ENCODE data around the gene DNAH10. TPM values are rescaled to one million over a fixed set of nuclear protein-coding genes. Genes with fewer than 3 reads are reported as not detected.
A peak's percentile ranks its signal among the peaks of the same experiment; 100 is the strongest.

DNAH10 gene
- total RNA-seq, 1 donor from 2014 or later: 10.1 TPM

DNA sequence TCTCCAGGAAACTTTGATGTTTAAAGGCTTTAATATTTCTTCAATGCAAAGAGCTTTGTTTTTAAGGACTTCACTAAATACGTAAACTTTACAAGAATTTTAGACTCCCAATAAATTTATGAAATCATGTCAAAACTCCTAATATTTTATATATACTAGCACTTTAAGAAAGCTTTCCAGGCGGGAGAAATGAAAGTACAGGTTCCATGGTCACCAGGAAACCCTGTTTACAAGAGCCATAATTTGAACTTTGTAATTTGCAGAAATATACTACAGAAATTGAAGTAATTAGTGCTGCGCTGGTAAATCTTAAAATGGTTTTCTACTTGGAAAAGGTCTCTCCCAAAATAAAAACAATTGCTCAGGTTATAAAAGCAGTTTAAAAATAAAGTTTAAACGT is 201.7 kb downstream of the DNAH10 start:
- no peaks in the 10 kb centered on the region for H3K27me3 ChIP-seq (ENCODE audit: low read depth)
- no peak overlapping the region for H3K4me3 ChIP-seq
- intact Hi-C loops (cut with DNase I): no loop called here
- no peak for ATAC-seq
- H3K4me1 ChIP-seq: no peaks in the 10 kb centered on the region
- no peaks in the 10 kb centered on the region for H3K9me3 ChIP-seq
- no peak for DNase-seq
- no peak overlapping the region for H3K27ac ChIP-seq
- TF ChIP-seq, protein P1, sequence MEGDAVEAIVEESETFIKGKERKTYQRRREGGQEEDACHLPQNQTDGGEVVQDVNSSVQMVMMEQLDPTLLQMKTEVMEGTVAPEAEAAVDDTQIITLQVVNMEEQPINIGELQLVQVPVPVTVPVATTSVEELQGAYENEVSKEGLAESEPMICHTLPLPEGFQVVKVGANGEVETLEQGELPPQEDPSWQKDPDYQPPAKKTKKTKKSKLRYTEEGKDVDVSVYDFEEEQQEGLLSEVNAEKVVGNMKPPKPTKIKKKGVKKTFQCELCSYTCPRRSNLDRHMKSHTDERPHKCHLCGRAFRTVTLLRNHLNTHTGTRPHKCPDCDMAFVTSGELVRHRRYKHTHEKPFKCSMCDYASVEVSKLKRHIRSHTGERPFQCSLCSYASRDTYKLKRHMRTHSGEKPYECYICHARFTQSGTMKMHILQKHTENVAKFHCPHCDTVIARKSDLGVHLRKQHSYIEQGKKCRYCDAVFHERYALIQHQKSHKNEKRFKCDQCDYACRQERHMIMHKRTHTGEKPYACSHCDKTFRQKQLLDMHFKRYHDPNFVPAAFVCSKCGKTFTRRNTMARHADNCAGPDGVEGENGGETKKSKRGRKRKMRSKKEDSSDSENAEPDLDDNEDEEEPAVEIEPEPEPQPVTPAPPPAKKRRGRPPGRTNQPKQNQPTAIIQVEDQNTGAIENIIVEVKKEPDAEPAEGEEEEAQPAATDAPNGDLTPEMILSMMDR (IDR thresholded peaks at IDR 0.05): no peak
- no peaks in the 10 kb centered on the region for H3K36me3 ChIP-seq

GRCh38 chr12:123965382-123965781 is 203.3 kb downstream of the DNAH10 start:
- Histone ChIP-seq H3K4me1 (peaks cover 13% of the 10 kb centered on the region), H3K9me3 (no peaks in the 10 kb centered on the region), H3K36me3 (no peaks in the 10 kb centered on the region), H3K27ac (no peak overlapping the region), H3K4me3 (no peak overlapping the region), H3K27me3 (ENCODE audit: low read depth) (no peaks in the 10 kb centered on the region)
- no peak for DNase-seq
- TF ChIP-seq, protein P1 (IDR thresholded peaks at IDR 0.05): no peak
- ATAC-seq: no peak
- intact Hi-C loops (cut with DNase I): no loop called here

DNA sequence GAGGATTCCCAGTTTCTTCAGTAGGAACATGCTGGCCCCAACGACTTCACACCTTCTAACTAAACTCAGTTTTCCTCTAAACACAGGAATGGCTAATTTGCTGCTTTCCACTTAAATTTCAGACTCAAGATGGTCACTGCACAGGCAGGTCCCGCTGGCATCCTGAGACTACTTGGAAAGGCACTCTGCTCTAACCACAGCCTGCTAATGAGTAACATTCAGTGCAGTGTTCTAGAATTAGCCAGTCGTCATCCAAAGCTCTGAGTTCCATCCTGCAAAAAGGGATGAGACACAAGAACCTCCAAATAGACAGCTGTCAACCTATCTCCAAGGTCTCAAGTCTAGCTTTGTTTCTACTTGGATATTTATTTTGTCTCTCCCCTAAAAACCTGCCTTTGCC is 204.5 kb downstream of the DNAH10 start:
- Histone ChIP-seq H3K4me3 (no peak overlapping the region), H3K27ac (no peak overlapping the region), H3K27me3 (ENCODE audit: low read depth) (no peaks in the 10 kb centered on the region), H3K4me1 (peaks cover 20% of the 10 kb centered on the region), H3K36me3 (no peaks in the 10 kb centered on the region), H3K9me3 (no peaks in the 10 kb centered on the region)
- no peak for DNase-seq
- TF ChIP-seq, protein P1 (IDR thresholded peaks at IDR 0.05): no peak
- no peak for ATAC-seq
- intact Hi-C loops (cut with DNase I): no loop called here

DNA sequence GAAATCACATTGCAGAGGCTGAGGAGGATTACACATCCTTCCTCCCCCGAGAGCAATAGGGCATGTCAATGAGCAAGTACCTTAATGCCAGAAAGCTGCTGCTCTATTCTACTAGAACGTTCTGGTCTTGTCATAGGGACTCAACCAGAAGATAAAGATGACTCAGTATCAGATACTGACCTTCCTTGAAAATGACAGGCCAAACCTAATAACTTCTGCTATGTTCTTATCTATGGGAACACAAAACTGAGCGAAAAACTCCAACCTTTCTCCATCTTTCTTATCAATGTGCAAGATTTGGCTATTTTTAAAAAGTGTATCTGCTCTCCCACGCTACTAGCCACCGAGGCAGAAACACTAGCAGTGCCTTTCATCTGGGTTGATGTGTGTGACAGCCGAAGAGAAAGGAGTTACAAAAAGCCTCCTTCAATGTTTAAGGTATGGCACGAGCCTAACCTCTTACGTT is 205.1 kb downstream of the DNAH10 start:
- ATAC-seq (no peak), DNase-seq (no peak)
- intact Hi-C loops (cut with DNase I): no loop called here
- TF ChIP-seq, protein P1 (IDR thresholded peaks at IDR 0.05): no peak
- no peaks in the 10 kb centered on the region for H3K27me3 ChIP-seq (ENCODE audit: low read depth)
- no peaks in the 10 kb centered on the region for H3K9me3 ChIP-seq
- no peak overlapping the region for H3K4me3 ChIP-seq
- H3K4me1 ChIP-seq: peaks cover 20% of the 10 kb centered on the region
- no peak overlapping the region for H3K27ac ChIP-seq
- H3K36me3 ChIP-seq: no peaks in the 10 kb centered on the region

GRCh38 chr12:123971449-123971769 is 209.3 kb downstream of the DNAH10 start:
- intact Hi-C loops (cut with DNase I): no loop called here
- no peaks in the 10 kb centered on the region for H3K9me3 ChIP-seq
- TF ChIP-seq, protein P1 (IDR thresholded peaks at IDR 0.05): no peak
- peaks cover 37% of the 10 kb centered on the region for H3K4me1 ChIP-seq
- no peak for ATAC-seq
- DNase-seq: no peak
- no peaks in the 10 kb centered on the region for H3K27me3 ChIP-seq (ENCODE audit: low read depth)
- H3K27ac ChIP-seq: peak overlapping the region; percentile 95
- H3K36me3 ChIP-seq: peaks cover 8% of the 10 kb centered on the region
- H3K4me3 ChIP-seq: peak overlapping the region; percentile 93
